HG03457 (cell line): ENCODE results near the gene IL15.
"Not testable (repeated sequence)": the region's sequence is repeated elsewhere in the genome, so short reads cannot be mapped to it uniquely, and the experiment has no call there.

Experiments
- ATAC-seq: cut with Tn5 transposase; IDR thresholded peaks from one replicate; pipeline ENCODE4 v1.9.1; 2021; ENCODE audit warnings: moderate number of reproducible peaks; ENCODE audit not compliant: unreplicated experiment

Gene IL15

DNA sequence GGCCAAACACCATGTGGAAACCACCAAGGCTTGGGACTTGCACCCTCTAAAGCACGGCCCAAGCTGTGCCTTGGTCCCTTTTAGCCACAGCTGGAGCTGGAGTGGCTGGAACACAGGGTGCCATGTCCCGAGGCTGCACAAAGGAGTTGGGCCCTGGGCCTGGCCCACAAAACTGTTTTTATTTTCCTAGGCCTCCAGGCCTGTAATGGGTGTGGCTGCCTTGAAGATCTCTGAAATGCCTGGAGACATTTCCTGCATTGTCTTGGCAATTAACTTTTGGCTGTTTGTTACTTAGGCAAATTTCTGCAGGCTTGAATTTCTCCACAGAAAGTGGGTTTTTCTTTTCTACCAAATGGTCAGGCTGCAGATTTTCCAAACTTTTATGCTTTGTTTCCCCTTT is 55.7 kb downstream of the IL15 start:
- ATAC-seq, result no peak

DNA sequence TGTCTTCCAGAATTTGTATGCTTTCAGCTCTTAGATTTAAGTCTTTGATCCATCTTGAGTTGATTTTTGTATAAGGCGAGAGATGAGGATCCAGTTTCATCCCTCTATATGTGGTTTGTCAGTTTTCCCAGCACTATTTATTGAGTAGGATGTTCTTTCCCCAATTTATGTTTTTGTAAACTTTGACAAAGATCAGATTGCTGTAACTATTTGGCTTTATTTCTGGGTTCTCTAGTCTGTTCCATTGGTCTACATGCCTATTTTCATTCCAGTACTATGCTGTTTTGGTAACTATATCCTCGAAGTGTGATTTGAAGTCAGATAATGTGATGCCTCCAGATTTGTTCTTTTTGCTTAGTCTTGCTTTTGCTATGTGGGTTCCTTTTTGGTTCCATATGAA is 60.7 kb downstream of the IL15 start:
- ATAC-seq, result no peak

DNA sequence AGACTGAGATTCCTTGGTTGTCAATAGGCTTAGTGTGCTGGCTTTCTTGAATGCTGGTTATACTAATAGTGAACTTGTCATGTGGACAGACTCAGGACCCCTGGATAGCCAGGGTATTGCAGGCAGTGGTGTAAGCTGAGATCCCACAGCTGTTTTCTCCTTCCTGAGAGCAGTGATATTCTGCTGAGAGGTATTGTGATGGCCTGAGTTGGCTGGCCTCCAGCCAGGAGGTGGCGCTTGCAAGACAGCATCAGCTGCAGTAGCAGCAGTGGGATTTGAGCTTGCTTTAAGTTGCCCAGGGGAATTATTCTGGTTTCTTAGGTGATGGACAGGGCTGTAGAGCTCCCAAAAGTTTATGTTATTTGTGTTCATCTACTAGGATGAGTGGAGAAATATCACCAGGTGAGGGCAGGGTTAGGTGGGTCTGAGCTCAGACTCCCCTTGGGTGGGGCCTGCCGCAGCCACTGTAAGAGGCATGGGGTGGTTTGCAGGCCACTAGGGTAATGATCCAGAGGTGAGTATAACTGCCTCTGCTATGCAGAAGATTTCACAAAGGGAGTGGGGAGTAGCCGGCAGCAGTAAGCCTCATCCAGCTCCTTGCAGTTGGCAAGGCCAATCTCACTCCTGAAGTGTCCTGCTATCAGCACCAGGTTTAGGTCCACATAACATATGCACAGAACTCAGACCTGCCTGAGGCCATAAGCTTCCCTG is 66.2 kb downstream of the IL15 start:
- ATAC-seq, result no peak

DNA sequence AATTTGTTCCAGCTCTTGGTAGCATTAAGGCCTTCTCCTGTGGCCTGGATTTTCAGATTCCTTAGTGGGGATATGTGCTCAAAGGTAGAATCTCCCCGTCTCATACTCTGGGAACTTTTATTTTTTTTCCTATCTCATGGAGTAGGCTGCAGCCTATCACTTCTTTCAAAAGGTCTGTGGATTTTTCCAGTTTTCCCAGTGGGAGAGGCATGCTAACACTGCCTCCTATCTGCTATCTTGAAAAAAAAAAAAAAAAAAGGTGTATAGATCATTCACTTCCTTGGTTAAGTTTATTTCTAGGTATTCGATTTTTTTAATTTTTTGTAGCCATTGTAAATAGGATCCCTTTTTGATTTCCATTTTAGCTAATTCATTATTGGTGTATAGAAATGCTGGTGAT is 67.1 kb downstream of the IL15 start:
- ATAC-seq, result no peak

DNA sequence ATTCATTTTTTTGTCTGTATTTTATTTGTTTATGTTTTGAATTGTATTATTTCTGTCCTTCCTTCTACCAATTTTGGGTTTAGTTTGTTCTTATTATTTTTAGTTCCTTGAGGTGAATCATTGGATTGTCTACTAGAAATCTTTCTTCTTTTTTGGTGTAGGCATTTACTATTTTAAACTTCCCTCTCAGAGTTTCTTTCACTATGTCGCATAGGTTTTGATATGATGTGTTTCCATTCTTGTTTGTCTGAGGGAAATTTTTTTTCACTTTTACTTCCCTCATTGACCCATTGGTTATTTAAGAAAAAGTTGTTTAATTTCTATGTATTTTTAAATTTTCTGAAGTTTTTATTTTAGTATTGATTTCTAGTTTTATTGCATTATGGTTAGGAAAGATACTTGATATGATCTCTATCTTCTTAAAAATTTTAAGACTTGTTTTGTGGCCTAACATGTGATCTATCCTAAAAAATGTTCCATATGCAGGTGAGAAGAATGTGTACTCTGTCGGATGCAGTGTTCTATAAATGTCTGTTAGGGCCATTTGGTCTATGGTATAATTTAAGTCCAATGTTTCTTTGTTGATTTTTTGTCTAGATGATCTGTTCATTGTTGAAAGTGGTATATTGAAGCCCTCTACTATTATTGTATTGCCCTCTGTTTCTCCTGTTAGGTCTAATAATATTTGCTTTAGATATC is 68.8 kb downstream of the IL15 start:
- peak; percentile 74 for ATAC-seq

DNA sequence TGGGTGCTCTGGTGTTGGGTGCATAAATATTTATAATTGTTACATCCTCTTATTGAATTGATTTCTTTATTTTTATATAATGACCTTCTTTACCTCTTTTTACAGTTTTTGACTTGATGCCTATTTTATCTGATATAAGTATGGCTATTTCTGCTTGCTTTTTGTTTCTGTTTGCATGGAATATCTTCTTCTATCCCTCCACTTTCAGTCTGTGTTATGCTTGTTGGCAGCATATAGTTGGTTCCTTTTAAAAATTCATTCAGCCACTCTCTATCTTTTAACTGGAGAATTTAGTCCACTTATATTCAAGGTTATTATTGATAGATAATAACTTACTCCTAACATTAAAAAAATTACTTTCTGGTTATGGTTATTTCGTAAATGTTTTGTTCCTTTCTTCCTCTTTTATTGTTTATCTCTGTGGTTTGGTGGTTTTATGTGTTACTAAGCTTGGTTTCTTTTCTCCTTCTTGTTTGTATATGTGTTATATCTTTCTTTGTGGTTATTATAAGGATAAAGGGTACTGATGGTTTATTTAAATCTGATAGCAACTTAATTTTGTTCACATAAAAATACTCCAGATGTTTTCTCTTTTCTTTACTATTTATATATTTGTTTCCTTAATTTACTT is 69.5 kb downstream of the IL15 start:
- ATAC-seq, result no peak

DNA sequence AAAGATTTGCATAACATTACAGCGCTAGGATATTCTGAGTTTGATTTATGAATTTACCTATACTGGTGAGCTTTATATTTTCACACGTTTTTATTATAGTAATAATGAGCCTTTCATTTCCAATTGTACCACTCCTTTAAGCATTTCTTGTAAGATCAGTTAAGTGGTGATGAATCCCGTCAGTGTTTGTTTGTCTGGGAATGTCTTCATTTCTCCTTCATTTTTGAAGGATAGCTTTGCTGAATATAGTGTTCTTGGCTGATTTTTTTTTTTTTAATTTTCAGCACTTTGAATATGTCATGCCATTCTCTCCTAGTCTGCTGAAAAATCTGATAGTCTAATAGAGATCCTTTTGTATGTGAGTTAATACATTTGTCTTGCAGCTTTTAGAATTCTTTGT is 70.1 kb downstream of the IL15 start:
- ATAC-seq, result no peak

DNA sequence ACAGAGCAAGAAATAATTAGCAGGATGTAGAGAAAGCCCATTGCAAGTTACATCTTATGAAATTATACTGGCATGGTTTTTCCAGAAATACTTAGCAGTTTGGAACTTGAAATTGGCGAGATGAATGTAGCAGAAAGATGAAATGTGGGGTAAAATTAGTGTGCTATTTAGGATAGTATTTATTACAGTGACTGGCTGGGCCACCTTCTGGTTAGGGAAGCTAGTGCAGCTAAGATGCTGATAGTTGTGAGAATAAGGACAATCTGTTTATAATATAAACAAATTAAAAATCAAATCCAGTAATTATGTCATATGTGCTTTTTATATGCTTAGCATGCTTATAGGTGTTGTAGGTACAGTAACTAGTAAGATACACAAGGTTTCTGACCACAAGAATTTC is 74.8 kb downstream of the IL15 start:
- no peak for ATAC-seq

DNA sequence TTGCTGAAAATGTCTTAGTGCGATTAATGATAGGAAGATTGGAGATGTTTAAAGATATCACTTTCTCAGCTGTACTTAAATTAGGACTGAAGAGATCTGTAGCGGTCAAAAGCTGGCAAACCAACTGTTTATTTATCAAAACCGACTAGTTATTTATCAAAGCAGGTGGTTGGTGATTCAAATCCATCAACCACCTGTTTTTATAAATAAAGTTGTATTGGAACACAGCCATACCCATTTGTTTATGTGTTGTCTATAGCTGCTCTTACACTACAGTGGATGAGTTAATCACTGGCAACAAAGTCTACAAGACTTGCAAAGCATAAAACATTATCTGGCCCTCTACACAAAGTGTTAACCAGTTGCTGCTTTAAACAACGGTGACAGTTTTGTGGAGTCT is 76.8 kb downstream of the IL15 start:
- no peak for ATAC-seq

DNA sequence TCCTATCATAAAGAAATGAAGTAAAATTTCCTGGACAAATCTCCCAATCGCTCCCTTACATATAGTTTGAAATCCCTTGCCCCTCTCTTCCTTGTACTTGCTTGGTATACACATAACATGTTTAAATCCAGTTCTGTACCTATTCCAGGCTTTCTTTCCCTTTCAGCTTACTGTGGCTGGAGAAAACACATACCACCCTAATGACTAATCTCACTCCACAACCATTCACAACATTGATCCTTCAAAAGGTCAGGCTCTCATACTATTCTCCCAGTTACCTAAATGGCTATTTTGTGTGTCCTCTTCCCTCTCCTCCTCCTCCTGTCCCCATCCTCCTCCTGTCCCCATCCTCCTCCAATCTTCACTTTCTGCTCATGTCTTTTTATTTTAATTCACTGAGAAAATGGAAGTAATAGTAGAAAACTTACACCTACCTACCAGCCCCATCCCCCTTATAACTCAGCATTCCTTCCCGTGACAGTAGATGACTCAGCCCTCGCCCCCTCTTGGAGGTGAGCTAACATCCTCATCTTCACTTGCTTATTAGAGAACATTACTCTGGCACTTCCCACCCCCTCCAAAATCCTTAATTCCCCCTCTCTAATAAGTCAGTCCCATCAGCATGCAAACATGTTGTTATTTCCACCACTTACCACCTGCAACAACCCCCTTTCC is 77.5 kb downstream of the IL15 start:
- no peak for ATAC-seq

DNA sequence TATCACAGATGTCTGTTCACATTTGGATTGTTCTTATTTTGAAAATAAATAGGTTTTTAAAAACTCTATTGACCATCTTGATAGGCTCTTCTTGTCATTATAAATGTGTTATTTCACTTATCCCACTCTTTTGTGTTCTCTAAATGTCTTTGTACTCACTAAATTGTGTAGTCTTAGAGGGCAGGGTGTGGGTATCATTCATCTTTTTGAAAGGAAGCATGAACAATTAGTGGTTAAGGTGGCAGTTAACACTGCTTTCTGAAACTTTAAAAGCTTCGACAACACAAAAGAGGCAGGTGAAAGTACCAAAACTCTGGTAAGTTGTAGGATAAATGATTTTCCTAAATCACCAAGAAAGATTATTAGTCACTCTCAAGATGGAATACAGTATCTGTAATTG is 83.2 kb downstream of the IL15 start:
- no peak for ATAC-seq

DNA sequence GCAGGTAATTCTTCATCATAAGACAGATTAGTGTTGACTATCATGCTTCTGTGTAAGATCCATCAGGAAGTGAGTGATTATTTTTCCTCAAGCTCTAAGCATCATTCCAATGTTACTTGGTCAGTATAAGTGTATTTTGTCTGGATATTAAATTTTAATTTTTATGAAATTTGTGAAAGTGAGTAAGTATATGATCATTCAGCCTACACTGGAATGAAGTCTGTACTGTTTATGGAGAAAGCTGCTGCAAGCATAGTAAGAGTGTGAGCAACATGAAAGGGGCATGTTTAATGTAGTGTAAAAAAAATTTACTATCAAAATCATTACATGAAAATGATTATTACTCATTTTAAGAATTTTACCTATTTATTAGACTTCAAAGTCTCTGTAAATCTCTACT is 84.8 kb downstream of the IL15 start:
- ATAC-seq, result no peak

DNA sequence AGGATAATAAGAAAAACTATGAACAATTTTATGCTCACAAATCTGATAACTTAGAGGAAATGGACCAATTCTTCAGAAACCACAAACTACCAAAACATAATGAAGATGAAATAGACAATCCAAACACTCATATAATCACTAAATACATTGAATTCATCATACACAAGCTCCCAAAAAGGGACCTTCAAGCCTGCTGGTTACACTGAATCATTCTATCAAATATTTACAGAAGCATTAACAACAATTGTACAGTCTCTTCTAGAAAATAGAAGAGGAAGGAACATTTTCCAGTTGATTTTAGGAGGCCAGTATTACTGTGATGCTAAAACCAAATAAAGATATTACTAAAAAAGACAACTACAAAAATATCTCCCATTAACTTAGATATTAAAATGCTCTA is 88.3 kb downstream of the IL15 start:
- ATAC-seq, result no peak

DNA sequence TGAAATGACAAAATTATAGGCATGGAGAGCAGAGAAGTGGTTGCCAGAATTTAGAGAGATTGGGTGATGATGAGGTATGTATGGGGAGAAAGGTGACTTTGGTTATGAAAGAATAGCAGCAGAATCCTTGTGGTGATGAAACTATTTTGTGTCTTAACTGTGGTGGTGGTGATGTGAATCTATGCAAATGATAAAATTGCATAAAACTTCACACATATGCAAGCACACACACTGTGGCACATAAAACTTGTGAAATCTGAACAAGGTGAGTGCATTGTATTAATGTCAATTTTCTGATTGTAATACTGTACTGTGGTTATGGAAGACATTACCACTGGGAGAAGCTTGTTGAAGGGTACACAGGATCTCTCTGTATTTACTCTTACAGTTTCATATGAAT is 91.0 kb downstream of the IL15 start:
- ATAC-seq, result no peak

DNA sequence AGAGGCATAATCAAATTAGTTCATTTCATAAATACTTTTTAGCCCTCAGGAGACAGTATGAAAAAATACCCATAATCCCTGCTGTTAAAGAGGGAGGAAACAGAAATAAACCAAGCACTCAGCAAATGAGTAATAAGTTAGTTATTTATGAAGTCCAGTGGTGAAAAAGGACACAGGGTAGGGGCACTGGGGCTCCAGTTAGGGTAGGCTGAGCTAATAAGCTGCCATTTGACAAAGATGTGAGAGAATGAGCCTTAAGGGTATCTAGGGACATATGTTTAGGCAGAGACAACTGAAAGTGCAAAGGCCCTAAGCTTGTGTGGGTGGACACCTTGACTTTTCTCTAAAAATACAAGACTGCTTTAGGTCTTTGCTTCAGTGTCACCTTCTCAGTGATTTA is 94.4 kb downstream of the IL15 start:
- ATAC-seq, result no peak

DNA sequence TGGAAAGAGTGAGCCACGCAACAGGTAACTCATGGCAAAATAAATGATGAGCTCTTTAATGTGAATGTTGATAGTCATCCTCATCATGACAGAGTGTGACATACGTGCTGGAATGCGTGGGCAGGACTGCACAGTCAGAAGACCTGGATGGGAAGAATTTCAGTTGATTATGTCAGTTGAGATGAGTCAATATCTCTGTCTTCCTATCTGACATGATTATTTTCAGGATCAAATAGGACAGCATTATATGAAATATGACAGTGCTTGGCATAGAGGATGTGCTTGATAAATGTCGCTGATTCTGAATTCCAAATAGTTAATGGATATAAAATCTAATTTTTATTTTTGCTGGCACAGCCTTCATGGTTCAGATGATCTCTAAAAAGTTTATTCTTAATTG is 95.1 kb downstream of the IL15 start:
- no peak for ATAC-seq

DNA sequence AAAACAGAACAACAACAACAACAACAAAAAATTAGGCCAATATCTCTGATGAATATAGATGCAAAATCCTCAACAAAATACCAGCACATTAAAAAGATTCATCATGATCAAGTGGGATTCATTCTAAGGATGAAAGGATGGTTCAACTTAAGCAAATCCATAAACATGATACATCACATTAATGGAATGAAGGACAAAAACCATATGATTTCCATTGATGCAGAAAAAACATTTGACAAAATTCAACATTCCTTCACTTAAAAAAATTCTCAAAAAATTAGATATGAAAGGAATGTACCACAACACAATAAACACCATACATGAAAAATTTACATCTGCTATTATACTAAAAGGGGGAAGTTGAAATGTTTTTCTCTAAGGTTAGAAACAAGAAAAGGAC is 103.3 kb downstream of the IL15 start:
- no peak for ATAC-seq

DNA sequence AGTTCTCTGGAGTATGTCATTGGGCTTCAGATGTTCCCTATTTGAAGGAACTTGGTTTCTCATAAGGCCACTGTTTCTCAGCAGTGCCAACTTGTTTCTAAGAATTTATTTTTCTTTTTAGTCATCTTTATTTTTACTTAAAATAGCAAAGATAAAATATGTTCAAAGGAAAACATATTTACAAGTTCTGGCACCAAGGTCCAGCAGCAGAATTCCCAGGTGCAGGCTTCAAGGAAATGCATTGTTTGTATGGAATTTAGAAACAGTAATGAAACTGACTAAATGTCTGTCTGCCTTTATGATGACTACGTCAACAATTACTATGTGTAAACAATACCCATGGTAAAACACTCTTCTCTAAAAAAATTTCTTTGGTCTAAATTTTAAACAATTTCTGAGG is 109.6 kb downstream of the IL15 start:
- no peak for ATAC-seq

DNA sequence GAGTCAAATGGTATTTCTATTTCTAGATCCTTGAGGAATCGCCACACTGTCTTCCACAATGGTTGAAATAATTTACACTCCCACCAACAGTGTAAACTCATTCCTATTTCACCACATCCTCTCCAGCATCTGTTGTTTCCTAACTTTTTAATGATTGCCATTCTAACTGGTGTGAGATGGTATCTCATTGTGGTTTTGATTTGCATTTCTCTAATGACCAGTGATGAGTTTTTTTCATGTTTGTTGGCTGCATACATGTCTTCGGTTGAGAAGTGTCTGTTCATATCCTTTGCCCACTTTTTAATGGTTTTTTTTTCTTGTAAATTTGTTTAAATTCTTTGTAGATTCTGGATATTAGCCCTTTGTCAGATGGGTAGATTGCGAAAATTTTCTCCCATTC is 115.4 kb downstream of the IL15 start:
- ATAC-seq, result not testable (repeated sequence)

DNA sequence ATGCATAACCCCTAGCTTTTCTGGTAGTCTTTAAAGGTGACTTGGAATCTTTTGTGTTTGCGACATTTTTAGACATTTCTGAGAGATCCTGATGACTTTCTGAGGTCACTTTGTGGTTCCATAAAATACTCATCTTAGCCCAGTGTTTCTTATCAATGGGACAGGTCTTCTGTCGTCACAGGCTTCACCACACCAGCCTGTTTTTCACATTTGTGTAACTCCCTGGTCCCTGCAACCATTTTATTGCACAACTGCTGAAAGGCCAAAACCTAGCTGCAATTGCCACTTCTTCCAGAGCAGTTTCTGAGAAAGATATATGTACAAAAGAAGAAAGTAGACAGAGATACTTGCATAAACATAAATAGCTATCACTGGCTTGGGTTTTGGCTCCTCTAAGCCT is 120.9 kb downstream of the IL15 start:
- ATAC-seq, result no peak

DNA sequence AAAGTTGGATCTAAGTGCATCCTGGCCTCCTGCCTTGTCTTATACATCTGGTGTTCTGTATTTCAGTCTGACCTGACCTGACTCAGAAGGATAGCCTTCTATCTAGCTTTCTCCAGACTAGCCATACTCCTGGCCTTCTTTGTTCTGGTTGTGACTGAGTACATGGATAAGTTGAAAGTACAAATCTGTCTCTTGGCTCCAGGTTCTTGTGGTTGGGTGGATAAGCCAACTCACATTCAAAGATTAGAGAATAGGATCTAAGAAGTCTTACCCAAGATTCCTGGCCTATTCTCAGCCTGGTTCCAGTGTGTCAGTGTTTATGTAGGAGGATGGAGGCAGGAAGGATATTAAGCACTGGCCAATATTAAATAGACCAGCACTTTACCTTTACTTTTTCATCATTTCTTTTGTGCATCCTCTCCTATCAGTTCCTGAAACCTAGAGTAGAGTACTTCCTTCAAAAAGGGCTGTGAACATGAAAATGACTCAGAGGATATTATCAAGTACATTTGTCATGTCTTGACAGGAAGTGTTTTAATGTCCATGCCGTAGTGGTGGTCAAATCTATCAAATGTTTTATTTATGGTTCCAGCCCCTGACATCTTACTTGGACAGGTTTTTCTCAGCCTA is 123.5 kb downstream of the IL15 start:
- ATAC-seq, result no peak
